ENCODE measurements around the gene RNF103. TPM values are rescaled to one million over a fixed set of nuclear protein-coding genes. Genes with fewer than 3 reads are reported as not detected.

RNF103 gene
- total and polyA plus RNA-seq, 2 experiments from 2014 or later: 35.3 to 59.4 TPM

GRCh38 chr2:86634352-86634751 is 10.7 kb upstream of the RNF103 start:
- Histone ChIP-seq H2AFZ (no peak overlapping the region), H3K4me2 (no peak overlapping the region), H4K20me1 (ENCODE audit: insufficient read depth, poor library complexity, severe bottlenecking) (no peaks in the 10 kb centered on the region), H3K9me3 (ENCODE audit: low read depth) (no peaks in the 10 kb centered on the region), H3K9me2 (replicated peaks; ENCODE audit: insufficient read depth) (no peaks in the 10 kb centered on the region), H3K27ac (no peak overlapping the region), H3K36me3 (replicated peaks; ENCODE audit: insufficient read depth, low read depth) (no peaks in the 10 kb centered on the region), H3K4me1 (ENCODE audit: insufficient read depth) (peaks cover 35% of the 10 kb centered on the region), H3K4me3 (no peak overlapping the region), H3K27me3 (no peaks in the 10 kb centered on the region), H3K79me2 (no peaks in the 10 kb centered on the region)
- no peak for TF ChIP-seq EZH2 (IDR thresholded peaks at IDR 0.05; ENCODE audit: borderline replicate concordance)
- no peak for DNase-seq (ENCODE audit: low spot score)
- 91% methylated on average over 6 of the region's 6 CpGs for WGBS (ENCODE audit: low lambda C conversion rate, missing lambda C conversion rate)

GRCh38 chr2:86633155-86633651 is 9.5 kb upstream of the RNF103 start:
- Histone ChIP-seq H3K4me2 (peak overlapping the region; percentile 55), H3K9me2 (replicated peaks; ENCODE audit: insufficient read depth) (no peaks in the 10 kb centered on the region)

GRCh38 chr2:86632672-86633071 is 9.0 kb upstream of the RNF103 start:
- DNase-seq (ENCODE audit: low spot score): peak; percentile 41
- Histone ChIP-seq H2AFZ (peak overlapping the region; percentile 26), H3K79me2 (no peaks in the 10 kb centered on the region), H4K20me1 (ENCODE audit: insufficient read depth, poor library complexity, severe bottlenecking) (no peaks in the 10 kb centered on the region), H3K27me3 (no peaks in the 10 kb centered on the region), H3K4me1 (ENCODE audit: insufficient read depth) (peaks cover 36% of the 10 kb centered on the region), H3K9me2 (replicated peaks; ENCODE audit: insufficient read depth) (no peaks in the 10 kb centered on the region), H3K4me3 (no peak overlapping the region), H3K36me3 (replicated peaks; ENCODE audit: insufficient read depth, low read depth) (no peaks in the 10 kb centered on the region), H3K4me2 (peak overlapping the region; percentile 55), H3K27ac (peak overlapping the region; percentile 85), H3K9me3 (ENCODE audit: low read depth) (no peaks in the 10 kb centered on the region)
- 74% methylated on average over 2 of the region's 2 CpGs for WGBS (ENCODE audit: low lambda C conversion rate, missing lambda C conversion rate)
- TF ChIP-seq EZH2phosphoT487 (IDR thresholded peaks at IDR 0.05; ENCODE audit: low read depth, severe bottlenecking, unreplicated experiment) (no peak), EZH2 (IDR thresholded peaks at IDR 0.05; ENCODE audit: borderline replicate concordance) (no peak), CTCF (IDR thresholded peaks at IDR 0.05; ENCODE audit: poor library complexity) (no peak)

More at GRCh38 chr2:86633155-86633651, 9.5 kb upstream of the RNF103 start:
- Histone ChIP-seq H4K20me1 (ENCODE audit: insufficient read depth, poor library complexity, severe bottlenecking) (no peaks in the 10 kb centered on the region), H3K79me2 (no peaks in the 10 kb centered on the region), H2AFZ (peak overlapping the region; percentile 26), H3K4me3 (no peak overlapping the region), H3K27ac (peak overlapping the region; percentile 85), H3K9me3 (ENCODE audit: low read depth) (no peaks in the 10 kb centered on the region), H3K36me3 (replicated peaks; ENCODE audit: insufficient read depth, low read depth) (no peaks in the 10 kb centered on the region), H3K27me3 (no peaks in the 10 kb centered on the region), H3K4me1 (ENCODE audit: insufficient read depth) (peaks cover 35% of the 10 kb centered on the region)
- TF ChIP-seq EZH2phosphoT487 (IDR thresholded peaks at IDR 0.05; ENCODE audit: low read depth, severe bottlenecking, unreplicated experiment): no peak
- no peak for TF ChIP-seq CTCF (IDR thresholded peaks at IDR 0.05; ENCODE audit: poor library complexity)
- TF ChIP-seq EZH2 (IDR thresholded peaks at IDR 0.05; ENCODE audit: borderline replicate concordance): no peak
- no peak for DNase-seq (ENCODE audit: low spot score)
- WGBS (ENCODE audit: low lambda C conversion rate, missing lambda C conversion rate): 86% methylated on average over 5 of the region's 5 CpGs

- H3K27ac ChIP-seq: peak overlapping the region; percentile 53
- DNase-seq (ENCODE audit: low spot score): peak; percentile 20
- no peaks in the 10 kb centered on the region for H3K27me3 ChIP-seq
- no peaks in the 10 kb centered on the region for H3K9me3 ChIP-seq (ENCODE audit: low read depth)
- H4K20me1 ChIP-seq (ENCODE audit: insufficient read depth, poor library complexity, severe bottlenecking): no peaks in the 10 kb centered on the region
- TF ChIP-seq EZH2 (IDR thresholded peaks at IDR 0.05; ENCODE audit: borderline replicate concordance) (no peak), CTCF (IDR thresholded peaks at IDR 0.05; ENCODE audit: poor library complexity) (no peak), EZH2phosphoT487 (IDR thresholded peaks at IDR 0.05; ENCODE audit: low read depth, severe bottlenecking, unreplicated experiment) (no peak)
- H2AFZ ChIP-seq: peak overlapping the region; percentile 18
- peaks cover 41% of the 10 kb centered on the region for H3K4me1 ChIP-seq (ENCODE audit: insufficient read depth)
- no peaks in the 10 kb centered on the region for H3K36me3 ChIP-seq (replicated peaks; ENCODE audit: insufficient read depth, low read depth)
- 59% methylated on average over 10 of the region's 10 CpGs for WGBS (ENCODE audit: low lambda C conversion rate, missing lambda C conversion rate)
- no peak overlapping the region for H3K4me3 ChIP-seq
- H3K79me2 ChIP-seq: no peaks in the 10 kb centered on the region
- peak overlapping the region; percentile 52 for H3K4me2 ChIP-seq
- no peaks in the 10 kb centered on the region for H3K9me2 ChIP-seq (replicated peaks; ENCODE audit: insufficient read depth)
These were observed 8.3 kb upstream of the RNF103 start for GRCh38 chr2:86631846-86632485.

Measured in hepatocyte (in vitro differentiated cells).